Esophagus (tissue), 2 donors: ENCODE data around the gene PCGF5. TPM values are rescaled to one million over a fixed set of nuclear protein-coding genes. Genes with fewer than 3 reads are reported as not detected.
"Not testable (repeated sequence)": the region's sequence is repeated elsewhere in the genome, so short reads cannot be mapped to it uniquely, and the experiment has no call there.

Experiments
- H3K27ac ChIP-seq, 2 donors: one replicate each; pipeline ENCODE4 v1.5.1; 2013; ENCODE audit warnings: low read depth in 2 of 2, mild to moderate bottlenecking in 2 of 2, inconsistent platforms in 1 of 2, low read length in 1 of 2, moderate library complexity in 1 of 2
- H3K27me3 ChIP-seq, 2 donors: one replicate each; pipeline ENCODE4 v1.6.1; 2013; ENCODE audit warnings: low read length in 2 of 2, control low read depth in 1 of 2, mild to moderate bottlenecking in 1 of 2; ENCODE audit not compliant: insufficient read depth in 2 of 2, control insufficient read depth in 1 of 2
- H3K36me3 ChIP-seq, 2 donors: one replicate each; pipeline ENCODE4 v1.6.1; 2013; ENCODE audit warnings: low read length in 1 of 2; ENCODE audit not compliant: control insufficient read depth in 2 of 2, insufficient read depth in 2 of 2
- H3K4me1 ChIP-seq, 2 donors: one replicate each; pipeline ENCODE4 v1.6.1; 2013; ENCODE audit warnings: low read length in 1 of 2; ENCODE audit not compliant: control insufficient read depth in 2 of 2, insufficient read depth in 2 of 2
- H3K4me3 ChIP-seq, 2 donors: one replicate each; pipeline ENCODE4 v1.5.1; 2013; ENCODE audit warnings: low read length in 2 of 2, mild to moderate bottlenecking in 2 of 2, low read depth in 1 of 2, moderate library complexity in 1 of 2
- H3K9me3 ChIP-seq, 2 donors: one replicate each; pipeline ENCODE4 v1.6.1; 2013; ENCODE audit warnings: mild to moderate bottlenecking in 2 of 2, low read depth in 1 of 2, low read length in 1 of 2, moderate library complexity in 1 of 2; ENCODE audit not compliant: control insufficient read depth in 2 of 2, insufficient read depth in 1 of 2
- WGBS, 2 donors: extraction: QIAGEN DNeasy Blood & Tissue Kit; methylation state at CpG; one replicate each; pipeline ENCODE4 v1.1.7; 2013; 5-methylcytosine and 5-hydroxymethylcytosine counted together
- polyA plus RNA-seq, 2 donors: library from polyadenylated mRNA; stranded (reverse); fragments of 200-250 nt; gene quantifications; one replicate each; pipeline ENCODE4 v1.2.3, GENCODE V29; 2013
- donor health status: healthy with polysubstance abuse.
- donor health status: Bipolar disorder and iron deficiency.

PCGF5 gene
- polyA plus RNA-seq, 2 donors: 12.3 to 13.7 TPM

- Histone ChIP-seq H3K9me3 (no peaks in the 10 kb centered on the region), H3K27ac (no peak overlapping the region)
- 62 to 64% methylated on average over 6 of the region's 6 CpGs for WGBS, 2 donors
Measured at GRCh38 chr10:91313796-91314485, 93.5 kb downstream of the PCGF5 start.

GRCh38 chr10:91316486-91316885, 96.0 kb downstream of the PCGF5 start:
- H3K27me3 ChIP-seq: no peaks in the 10 kb centered on the region
- WGBS, 2 donors: 45 to 67% methylated on average over 2 of the region's 2 CpGs
- no peaks in the 10 kb centered on the region for H3K36me3 ChIP-seq
- no peak overlapping the region for H3K4me3 ChIP-seq
- H3K27ac ChIP-seq: no peak overlapping the region
- H3K9me3 ChIP-seq: no peaks in the 10 kb centered on the region
- H3K4me1 ChIP-seq: no peaks in the 10 kb centered on the region

More at GRCh38 chr10:91313796-91314485, 93.5 kb downstream of the PCGF5 start:
- no peaks in the 10 kb centered on the region for H3K36me3 ChIP-seq
- H3K4me3 ChIP-seq: no peak overlapping the region
- no peaks in the 10 kb centered on the region for H3K27me3 ChIP-seq
- no peaks in the 10 kb centered on the region for H3K4me1 ChIP-seq

GRCh38 chr10:91317541-91317940, 97.1 kb downstream of the PCGF5 start:
- no peaks in the 10 kb centered on the region for H3K27me3 ChIP-seq
- H3K4me3 ChIP-seq: no peak overlapping the region
- H3K27ac ChIP-seq: no peak overlapping the region
- no peaks in the 10 kb centered on the region for H3K4me1 ChIP-seq
- H3K36me3 ChIP-seq: no peaks in the 10 kb centered on the region
- no peaks in the 10 kb centered on the region for H3K9me3 ChIP-seq

GRCh38 chr10:91319336-91319735, 98.9 kb downstream of the PCGF5 start:
- H3K27me3 ChIP-seq: no peaks in the 10 kb centered on the region
- WGBS, 2 donors: 83 to 92% methylated on average over 4 of the region's 4 CpGs
- no peak overlapping the region for H3K27ac ChIP-seq
- no peaks in the 10 kb centered on the region for H3K4me1 ChIP-seq
- H3K4me3 ChIP-seq: no peak overlapping the region
- no peaks in the 10 kb centered on the region for H3K36me3 ChIP-seq
- no peaks in the 10 kb centered on the region for H3K9me3 ChIP-seq

GRCh38 chr10:91323293-91323905, 102.9 kb downstream of the PCGF5 start:
- H3K9me3 ChIP-seq, H3K36me3 ChIP-seq, H3K27me3 ChIP-seq, H3K27ac ChIP-seq, H3K4me3 ChIP-seq, H3K4me1 ChIP-seq: not testable (repeated sequence)
- WGBS, 2 donors: 96 to 97% methylated on average over 31 to 44 of the region's 44 CpGs

GRCh38 chr10:91328320-91328984, 108.0 kb downstream of the PCGF5 start:
- no peak overlapping the region for H3K4me3 ChIP-seq
- no peaks in the 10 kb centered on the region for H3K4me1 ChIP-seq
- 64 to 75% methylated on average over 4 of the region's 4 CpGs for WGBS, 2 donors
- no peaks in the 10 kb centered on the region for H3K27me3 ChIP-seq
- no peak overlapping the region for H3K27ac ChIP-seq
- no peaks in the 10 kb centered on the region for H3K9me3 ChIP-seq
- no peaks in the 10 kb centered on the region for H3K36me3 ChIP-seq

Other genes starting within 250 kb of the PCGF5 start
- 1 to 10 TPM; 2.9 to 4.8 TPM for gene HECTD2, start 189.7 kb downstream of the PCGF5 start, polyA plus RNA-seq